ENCODE results near the gene BEST3. TPM values are rescaled to one million over a fixed set of nuclear protein-coding genes. Genes with fewer than 3 reads are reported as not detected.
"Not testable (repeated sequence)": the region's sequence is repeated elsewhere in the genome, so short reads cannot be mapped to it uniquely, and the experiment has no call there.

The BEST3 gene
- total RNA-seq, 4 donors from 2014 or later: not detected

GRCh38 chr12:69610126-69610525 lies 89.0 kb downstream of the BEST3 start:
- Histone ChIP-seq H3K27ac (no peak overlapping the region), H3K4me3 (no peak overlapping the region), H3K27me3 (no peaks in the 10 kb centered on the region), H3K9me3 (no peaks in the 10 kb centered on the region), H3K36me3 (no peaks in the 10 kb centered on the region), H3K4me1 (no peaks in the 10 kb centered on the region)
- TF ChIP-seq POLR2A (IDR thresholded peaks at IDR 0.05) (no peak), CTCF (IDR thresholded peaks at IDR 0.05) (no peak)
- intact Hi-C loops (cut with DNase I): no loop called here
- WGBS, 2 donors: 88 to 89% methylated on average over 6 to 10 of the region's 15 CpGs
- DNase-seq: no peak

- DNase-seq: no peak
- Histone ChIP-seq H3K27me3 (no peaks in the 10 kb centered on the region), H3K9me3 (no peaks in the 10 kb centered on the region), H3K27ac (no peak overlapping the region), H3K36me3 (peaks cover 0 to 6% (median 0%) of the 10 kb centered on the region in 3 donors), H3K4me3 (no peak overlapping the region), H3K4me1 (no peaks in the 10 kb centered on the region)
- 55 to 70% methylated on average over 2 of the region's 2 CpGs for WGBS, 2 donors
- no peak for TF ChIP-seq CTCF (IDR thresholded peaks at IDR 0.05)
- no peak for TF ChIP-seq POLR2A (IDR thresholded peaks at IDR 0.05)
- intact Hi-C loops (cut with DNase I): no loop called here
Observed at GRCh38 chr12:69608114-69608513, 91.0 kb downstream of the BEST3 start.

DNA sequence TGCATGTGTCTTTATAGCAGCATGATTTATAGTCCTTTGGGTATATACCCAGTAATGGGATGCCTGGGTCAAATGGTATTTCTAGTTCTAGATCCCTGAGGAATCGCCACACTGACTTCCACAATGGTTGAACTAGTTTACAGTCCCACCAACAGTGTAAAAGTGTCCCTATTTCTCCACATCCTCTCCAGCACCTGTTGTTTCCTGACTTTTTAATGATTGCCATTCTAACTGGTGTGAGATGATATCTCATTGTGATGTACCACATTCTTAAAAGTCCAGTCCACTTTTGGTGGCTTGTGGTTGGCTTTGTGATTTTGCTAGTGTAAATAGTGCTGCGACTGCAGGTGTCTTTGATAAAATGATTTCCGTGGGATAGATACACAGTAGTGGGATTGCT lies 94.8 kb downstream of the BEST3 start:
- DNase-seq; H3K4me1 ChIP-seq; H3K4me3 ChIP-seq; intact Hi-C loops (cut with DNase I); H3K9me3 ChIP-seq; H3K27me3 ChIP-seq; H3K27ac ChIP-seq: not testable (repeated sequence)
- WGBS, 2 donors: 90 to 91% methylated on average over 2 to 3 of the region's 3 CpGs
- peaks cover 0 to 45% (median 22%) of the 10 kb centered on the region in 3 donors for H3K36me3 ChIP-seq

Other genes starting within 250 kb of the BEST3 start
- 10 to 100 TPM; 22.6 to 42.0 (median 29.2) TPM for gene FRS2, start 228.9 kb downstream of the BEST3 start, total RNA-seq
- gene CCT2, start 113.8 kb downstream of the BEST3 start, total RNA-seq: 100 to 1,000 TPM in 3 of 4 donors, 10 to 100 TPM in 1; 45.4 to 164 (median 156) TPM
- gene LRRC10, start 88.4 kb downstream of the BEST3 start, total RNA-seq: not detected
- 10 to 100 TPM in 3 of 4 donors, 1 to 10 TPM in 1; 6.7 to 17.2 (median 15.1) TPM for gene RAB3IP, start 39.6 kb upstream of the BEST3 start, total RNA-seq
- not detected for gene MYRFL, start 125.9 kb upstream of the BEST3 start, total RNA-seq

Data from esophagus squamous epithelium (tissue), 5 donors.